ENCODE measurements around the gene ZC3HAV1L. TPM values are rescaled to one million over a fixed set of nuclear protein-coding genes. Genes with fewer than 3 reads are reported as not detected.
"Not testable (repeated sequence)": the region's sequence is repeated elsewhere in the genome, so short reads cannot be mapped to it uniquely, and the experiment has no call there.

ZC3HAV1L gene
- total RNA-seq, 1 donor from 2014 or later, result 3.1 TPM

- DNase-seq; ATAC-seq; intact Hi-C loops (cut with micrococcal nuclease): not testable (repeated sequence)
Measured at GRCh38 chr7:138976161-138976560, 59.7 kb downstream of the ZC3HAV1L start.

Other genes with a start within 250 kb of the ZC3HAV1L start
- gene TMEM213, start 238.0 kb downstream of the ZC3HAV1L start, total RNA-seq, result not detected
- not detected for gene ATP6V0A4, start 237.8 kb downstream of the ZC3HAV1L start, total RNA-seq
- gene KIAA1549, start 54.7 kb downstream of the ZC3HAV1L start, total RNA-seq, result 2.5 TPM
- gene ZC3HAV1, start 73.7 kb upstream of the ZC3HAV1L start, total RNA-seq, result 7.1 TPM
- 14.1 TPM for gene UBN2, start 195.2 kb upstream of the ZC3HAV1L start, total RNA-seq